ENCODE results near the gene CDC42BPA. TPM values are rescaled to one million over a fixed set of nuclear protein-coding genes. Genes with fewer than 3 reads are reported as not detected.

Gene CDC42BPA
- polyA plus RNA-seq, 1 donor from 2014 or later = 22.9 TPM

- no peaks in the 10 kb centered on the region for H3K9me2 ChIP-seq (ENCODE audit: insufficient read depth, low read length)
- peaks cover 28% of the 10 kb centered on the region for H3K79me2 ChIP-seq (replicated peaks; ENCODE audit: insufficient read depth, low read length)
- H2AFZ ChIP-seq (ENCODE audit: low read depth, low read length) = no peak overlapping the region
- no peaks in the 10 kb centered on the region for H3K27me3 ChIP-seq (ENCODE audit: insufficient read depth, low read depth, low read length)
- H3K4me3 ChIP-seq (ENCODE audit: low read length) = no peak overlapping the region
- TF ChIP-seq EZH2 (IDR thresholded peaks at IDR 0.05; ENCODE audit: borderline replicate concordance, insufficient read depth, low read length, poor library complexity, severe bottlenecking) (no peak), POLR2AphosphoS5 (IDR thresholded peaks at IDR 0.05) (no peak), CTCF (IDR thresholded peaks at IDR 0.05; ENCODE audit: poor library complexity, severe bottlenecking) (no peak), SMC3 (conservative IDR thresholded peaks at IDR 0.05; ENCODE audit: poor library complexity) (no peak), MXI1 (conservative IDR thresholded peaks at IDR 0.05; ENCODE audit: poor library complexity, severe bottlenecking) (no peak), RAD21 (conservative IDR thresholded peaks at IDR 0.05) (no peak), TAF1 (IDR thresholded peaks at IDR 0.05; ENCODE audit: low read depth) (no peak), EP300 (conservative IDR thresholded peaks at IDR 0.05; ENCODE audit: poor library complexity, severe bottlenecking) (no peak)
- TF ChIP-seq, protein P1, sequence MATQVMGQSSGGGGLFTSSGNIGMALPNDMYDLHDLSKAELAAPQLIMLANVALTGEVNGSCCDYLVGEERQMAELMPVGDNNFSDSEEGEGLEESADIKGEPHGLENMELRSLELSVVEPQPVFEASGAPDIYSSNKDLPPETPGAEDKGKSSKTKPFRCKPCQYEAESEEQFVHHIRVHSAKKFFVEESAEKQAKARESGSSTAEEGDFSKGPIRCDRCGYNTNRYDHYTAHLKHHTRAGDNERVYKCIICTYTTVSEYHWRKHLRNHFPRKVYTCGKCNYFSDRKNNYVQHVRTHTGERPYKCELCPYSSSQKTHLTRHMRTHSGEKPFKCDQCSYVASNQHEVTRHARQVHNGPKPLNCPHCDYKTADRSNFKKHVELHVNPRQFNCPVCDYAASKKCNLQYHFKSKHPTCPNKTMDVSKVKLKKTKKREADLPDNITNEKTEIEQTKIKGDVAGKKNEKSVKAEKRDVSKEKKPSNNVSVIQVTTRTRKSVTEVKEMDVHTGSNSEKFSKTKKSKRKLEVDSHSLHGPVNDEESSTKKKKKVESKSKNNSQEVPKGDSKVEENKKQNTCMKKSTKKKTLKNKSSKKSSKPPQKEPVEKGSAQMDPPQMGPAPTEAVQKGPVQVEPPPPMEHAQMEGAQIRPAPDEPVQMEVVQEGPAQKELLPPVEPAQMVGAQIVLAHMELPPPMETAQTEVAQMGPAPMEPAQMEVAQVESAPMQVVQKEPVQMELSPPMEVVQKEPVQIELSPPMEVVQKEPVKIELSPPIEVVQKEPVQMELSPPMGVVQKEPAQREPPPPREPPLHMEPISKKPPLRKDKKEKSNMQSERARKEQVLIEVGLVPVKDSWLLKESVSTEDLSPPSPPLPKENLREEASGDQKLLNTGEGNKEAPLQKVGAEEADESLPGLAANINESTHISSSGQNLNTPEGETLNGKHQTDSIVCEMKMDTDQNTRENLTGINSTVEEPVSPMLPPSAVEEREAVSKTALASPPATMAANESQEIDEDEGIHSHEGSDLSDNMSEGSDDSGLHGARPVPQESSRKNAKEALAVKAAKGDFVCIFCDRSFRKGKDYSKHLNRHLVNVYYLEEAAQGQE (IDR thresholded peaks at IDR 0.05; ENCODE audit: borderline replicate concordance) = no peak
- no peak overlapping the region for H3K4me2 ChIP-seq (ENCODE audit: low read length)
- H3K9ac ChIP-seq (ENCODE audit: low read length) = no peak overlapping the region
- peaks cover 1% of the 10 kb centered on the region for H3K36me3 ChIP-seq (ENCODE audit: insufficient read depth, low read length)
- no peaks in the 10 kb centered on the region for H4K20me1 ChIP-seq (ENCODE audit: insufficient read depth)
- no peaks in the 10 kb centered on the region for H3F3A ChIP-seq (ENCODE audit: insufficient read depth, low read length, poor library complexity, severe bottlenecking)
- H3K27ac ChIP-seq (ENCODE audit: low read length) = no peak overlapping the region
- H3K9me3 ChIP-seq (ENCODE audit: low read length) = no peaks in the 10 kb centered on the region
These were observed 60.3 kb downstream of the CDC42BPA start for GRCh38 chr1:227257964-227258363.

- Histone ChIP-seq H3K9ac (ENCODE audit: low read length) (no peak overlapping the region), H3F3A (ENCODE audit: insufficient read depth, low read length, poor library complexity, severe bottlenecking) (no peaks in the 10 kb centered on the region), H3K9me3 (ENCODE audit: low read length) (no peaks in the 10 kb centered on the region), H3K9me2 (ENCODE audit: insufficient read depth, low read length) (no peaks in the 10 kb centered on the region), H3K79me2 (replicated peaks; ENCODE audit: insufficient read depth, low read length) (peaks cover 19% of the 10 kb centered on the region), H2AFZ (ENCODE audit: low read depth, low read length) (no peak overlapping the region), H4K20me1 (ENCODE audit: insufficient read depth) (no peaks in the 10 kb centered on the region), H3K27me3 (ENCODE audit: insufficient read depth, low read depth, low read length) (no peaks in the 10 kb centered on the region), H3K4me3 (ENCODE audit: low read length) (no peak overlapping the region), H3K4me2 (ENCODE audit: low read length) (no peak overlapping the region), H3K27ac (ENCODE audit: low read length) (no peak overlapping the region), H3K36me3 (ENCODE audit: insufficient read depth, low read length) (peaks cover 4% of the 10 kb centered on the region)
- TF ChIP-seq EZH2 (IDR thresholded peaks at IDR 0.05; ENCODE audit: borderline replicate concordance, insufficient read depth, low read length, poor library complexity, severe bottlenecking) (no peak), CTCF (IDR thresholded peaks at IDR 0.05; ENCODE audit: poor library complexity, severe bottlenecking) (no peak), RAD21 (conservative IDR thresholded peaks at IDR 0.05) (no peak), EP300 (conservative IDR thresholded peaks at IDR 0.05; ENCODE audit: poor library complexity, severe bottlenecking) (no peak), TAF1 (IDR thresholded peaks at IDR 0.05; ENCODE audit: low read depth) (no peak), POLR2AphosphoS5 (IDR thresholded peaks at IDR 0.05) (no peak)
These were observed 63.1 kb downstream of the CDC42BPA start for GRCh38 chr1:227255086-227255732.
